OCI-LY3 (cell line): Measurements from ENCODE around the gene HOXB3.
A peak's percentile ranks its signal among the peaks of the same experiment; 100 is the strongest.

Source experiments
- H2AFZ ChIP-seq: fragments of 200-600, 300-600 bp; shearing (Covaris generic); 2 replicates; pipeline ENCODE4 v1.6.0; 2014; ENCODE audit warnings: antibody characterized with exemption, low read depth, low read length
- H3K27ac ChIP-seq: fragments of 200-600, 300-600 bp; sonication (generic); 2 replicates; pipeline ENCODE4 v1.5.1; 2014; ENCODE audit warnings: mild to moderate bottlenecking, low read length, moderate library complexity, mixed read lengths
- H3K27me3 ChIP-seq: fragments of 200-600, 300-600 bp; sonication (generic); 2 replicates; pipeline ENCODE4 v1.6.1; 2014; ENCODE audit warnings: low read depth, low read length, mixed read lengths
- H3K36me3 ChIP-seq: fragments of 200-600, 300-600 bp; sonication (generic); replicated peaks from 2 replicates; pipeline ENCODE3; 2014; ENCODE audit warnings: low read depth, low read length, mixed read lengths
- H3K4me1 ChIP-seq: fragments of 300-600, 200-600 bp; sonication (generic); 2 replicates; pipeline ENCODE4 v1.6.1; 2014; ENCODE audit warnings: low read length, mixed read lengths
- H3K4me2 ChIP-seq: fragments of 200-600, 300-600 bp; sonication (generic); 2 replicates; pipeline ENCODE4 v1.6.1; 2014; ENCODE audit warnings: low read length, mixed read lengths
- H3K4me3 ChIP-seq: fragments of 300-600, 200-600 bp; sonication (generic); 2 replicates; pipeline ENCODE4 v1.5.1; 2014; ENCODE audit warnings: antibody characterized with exemption, mild to moderate bottlenecking, low read length, moderate library complexity
- H3K79me2 ChIP-seq: fragments of 300-600, 200-600 bp; shearing (Covaris generic); 2 replicates; pipeline ENCODE4 v1.6.1; 2014; ENCODE audit warnings: mild to moderate bottlenecking, low read length, mixed read lengths
- H3K9ac ChIP-seq: fragments of 300-600, 200-600 bp; shearing (Covaris generic); 2 replicates; pipeline ENCODE4 v1.6.0; 2014; ENCODE audit warnings: mild to moderate bottlenecking, low read length, moderate library complexity
- H3K9me3 ChIP-seq: fragments of 200-600, 300-600 bp; shearing (Covaris generic); 2 replicates; pipeline ENCODE4 v1.6.1; 2014; ENCODE audit warnings: low read length, mixed read lengths; ENCODE audit not compliant: insufficient read depth
- H4K20me1 ChIP-seq: fragments of 200-600, 300-600 bp; sonication (generic); 2 replicates; pipeline ENCODE4 v1.6.1; 2016; ENCODE audit warnings: low read length, mixed read lengths; ENCODE audit not compliant: insufficient read depth
- CTCF ChIP-seq: fragments of 200-600, 300-600 bp; sonication (generic); IDR thresholded peaks from 2 replicates; pipeline ENCODE4 v1.5.1; 2014; ENCODE audit warnings: antibody characterized with exemption, low read length, low read depth
- EZH2phosphoT487 ChIP-seq: fragments of 200-600 bp; shearing (Covaris generic); IDR thresholded peaks from 2 replicates; pipeline ENCODE4 v1.6.1; 2018; ENCODE audit warnings: antibody characterized with exemption, mixed run types, low read depth

The HOXB3 gene

GRCh38 chr17:48503747-48504146, 86.3 kb downstream of the HOXB3 start:
- Histone ChIP-seq H2AFZ (no peak overlapping the region), H3K36me3 (no peaks in the 10 kb centered on the region), H3K79me2 (no peaks in the 10 kb centered on the region), H3K27ac (no peak overlapping the region), H3K9me3 (no peaks in the 10 kb centered on the region), H3K9ac (no peak overlapping the region), H3K4me2 (no peak overlapping the region), H3K4me1 (peaks cover 53% of the 10 kb centered on the region), H3K4me3 (no peak overlapping the region), H4K20me1 (no peaks in the 10 kb centered on the region), H3K27me3 (no peaks in the 10 kb centered on the region)
- TF ChIP-seq EZH2phosphoT487 (no peak), CTCF (no peak)

- no peaks in the 10 kb centered on the region for H3K27me3 ChIP-seq
- H3K4me3 ChIP-seq: no peak overlapping the region
- TF ChIP-seq EZH2phosphoT487 (no peak), CTCF (no peak)
Measured at GRCh38 chr17:48502901-48503300, 87.1 kb downstream of the HOXB3 start.

GRCh38 chr17:48502312-48502711, 87.7 kb downstream of the HOXB3 start:
- Histone ChIP-seq H3K4me2 (no peak overlapping the region), H2AFZ (no peak overlapping the region), H3K4me1 (peaks cover 47% of the 10 kb centered on the region), H3K9me3 (no peaks in the 10 kb centered on the region), H3K36me3 (no peaks in the 10 kb centered on the region), H3K27me3 (no peaks in the 10 kb centered on the region), H3K27ac (no peak overlapping the region), H3K79me2 (no peaks in the 10 kb centered on the region), H3K9ac (no peak overlapping the region), H3K4me3 (no peak overlapping the region), H4K20me1 (no peaks in the 10 kb centered on the region)
- TF ChIP-seq EZH2phosphoT487: no peak
- peak; percentile 17; the same call in 1 of the 2 replicates for TF ChIP-seq CTCF

More at GRCh38 chr17:48502901-48503300, 87.1 kb downstream of the HOXB3 start:
- no peak overlapping the region for H3K27ac ChIP-seq
- no peaks in the 10 kb centered on the region for H4K20me1 ChIP-seq
- H3K36me3 ChIP-seq: no peaks in the 10 kb centered on the region
- no peak overlapping the region for H2AFZ ChIP-seq
- peaks cover 53% of the 10 kb centered on the region for H3K4me1 ChIP-seq
- H3K9ac ChIP-seq: no peak overlapping the region
- H3K79me2 ChIP-seq: no peaks in the 10 kb centered on the region
- no peaks in the 10 kb centered on the region for H3K9me3 ChIP-seq
- H3K4me2 ChIP-seq: no peak overlapping the region

GRCh38 chr17:48500435-48501426, 89.3 kb downstream of the HOXB3 start:
- no peaks in the 10 kb centered on the region for H3K9me3 ChIP-seq
- no peaks in the 10 kb centered on the region for H3K36me3 ChIP-seq
- no peaks in the 10 kb centered on the region for H3K27me3 ChIP-seq
- H4K20me1 ChIP-seq: no peaks in the 10 kb centered on the region
- no peak overlapping the region for H2AFZ ChIP-seq
- H3K79me2 ChIP-seq: no peaks in the 10 kb centered on the region
- no peak overlapping the region for H3K4me3 ChIP-seq
- no peak for TF ChIP-seq EZH2phosphoT487
- peak; percentile 42; the same call in 1 of the 2 replicates for TF ChIP-seq CTCF
- no peak overlapping the region for H3K9ac ChIP-seq
- H3K27ac ChIP-seq: no peak overlapping the region
- peaks cover 32% of the 10 kb centered on the region for H3K4me1 ChIP-seq
- H3K4me2 ChIP-seq: no peak overlapping the region
